ENCODE results near the gene GRK1.
A peak's percentile ranks its signal among the peaks of the same experiment; 100 is the strongest.
"Not testable (repeated sequence)": the region's sequence is repeated elsewhere in the genome, so short reads cannot be mapped to it uniquely, and the experiment has no call there.

The GRK1 gene

GRCh38 chr13:113666951-113667701, at the start of gene GRK1:
Gene GRK1, plus strand, starts transcription at chr13:113667219. Its CDS starts 168 bp downstream, at chr13:113667387.
- H3K4me3 ChIP-seq (ENCODE audit: control insufficient read depth, low read depth, low read length), result no peak within 1 kb of the TSS
- DNase-seq (ENCODE audit: low read depth), result no peak
- TF ChIP-seq, protein P1, sequence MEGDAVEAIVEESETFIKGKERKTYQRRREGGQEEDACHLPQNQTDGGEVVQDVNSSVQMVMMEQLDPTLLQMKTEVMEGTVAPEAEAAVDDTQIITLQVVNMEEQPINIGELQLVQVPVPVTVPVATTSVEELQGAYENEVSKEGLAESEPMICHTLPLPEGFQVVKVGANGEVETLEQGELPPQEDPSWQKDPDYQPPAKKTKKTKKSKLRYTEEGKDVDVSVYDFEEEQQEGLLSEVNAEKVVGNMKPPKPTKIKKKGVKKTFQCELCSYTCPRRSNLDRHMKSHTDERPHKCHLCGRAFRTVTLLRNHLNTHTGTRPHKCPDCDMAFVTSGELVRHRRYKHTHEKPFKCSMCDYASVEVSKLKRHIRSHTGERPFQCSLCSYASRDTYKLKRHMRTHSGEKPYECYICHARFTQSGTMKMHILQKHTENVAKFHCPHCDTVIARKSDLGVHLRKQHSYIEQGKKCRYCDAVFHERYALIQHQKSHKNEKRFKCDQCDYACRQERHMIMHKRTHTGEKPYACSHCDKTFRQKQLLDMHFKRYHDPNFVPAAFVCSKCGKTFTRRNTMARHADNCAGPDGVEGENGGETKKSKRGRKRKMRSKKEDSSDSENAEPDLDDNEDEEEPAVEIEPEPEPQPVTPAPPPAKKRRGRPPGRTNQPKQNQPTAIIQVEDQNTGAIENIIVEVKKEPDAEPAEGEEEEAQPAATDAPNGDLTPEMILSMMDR (IDR thresholded peaks at IDR 0.05; ENCODE audit: control insufficient read depth, insufficient read depth, low read depth, low read length, missing control alignments), result no peak

GRCh38 chr13:113617961-113618360, 49.1 kb upstream of the GRK1 start:
- no peak overlapping the region for H3K4me3 ChIP-seq (ENCODE audit: control insufficient read depth, low read depth, low read length)
- DNase-seq (ENCODE audit: low read depth), result no peak
- TF ChIP-seq, protein P1 (IDR thresholded peaks at IDR 0.05; ENCODE audit: control insufficient read depth, insufficient read depth, low read depth, low read length, missing control alignments), result no peak

GRCh38 chr13:113618455-113618854, 48.6 kb upstream of the GRK1 start:
- DNase-seq (ENCODE audit: low read depth), result no peak
- H3K4me3 ChIP-seq (ENCODE audit: control insufficient read depth, low read depth, low read length), result no peak overlapping the region
- TF ChIP-seq, protein P1 (IDR thresholded peaks at IDR 0.05; ENCODE audit: control insufficient read depth, insufficient read depth, low read depth, low read length, missing control alignments), result no peak

GRCh38 chr13:113620036-113620796, 46.8 kb upstream of the GRK1 start:
- TF ChIP-seq, protein P1 (IDR thresholded peaks at IDR 0.05; ENCODE audit: control insufficient read depth, insufficient read depth, low read depth, low read length, missing control alignments), result no peak
- DNase-seq (ENCODE audit: low read depth), result no peak
- H3K4me3 ChIP-seq (ENCODE audit: control insufficient read depth, low read depth, low read length), result no peak overlapping the region

DNA sequence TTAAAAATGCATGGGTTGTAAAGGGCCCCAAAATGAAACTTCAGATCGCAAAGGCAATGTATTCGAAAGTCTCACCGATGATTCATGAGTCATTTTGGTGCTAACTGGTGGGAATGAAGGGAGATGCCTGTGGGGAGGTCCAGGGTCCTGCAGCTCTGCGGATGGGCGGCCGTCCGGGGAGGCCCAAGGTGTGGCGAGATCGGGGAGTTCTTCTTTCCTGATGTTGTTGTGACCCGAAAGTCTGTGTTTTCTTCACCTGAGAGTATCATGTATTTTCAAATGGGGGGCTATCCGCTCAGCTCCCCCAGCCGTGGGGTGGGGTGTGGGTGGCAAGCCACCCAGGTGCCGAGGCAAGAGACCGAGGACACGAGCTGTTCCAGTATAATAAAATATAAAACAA, 46.0 kb upstream of the GRK1 start:
- TF ChIP-seq, protein P1 (IDR thresholded peaks at IDR 0.05; ENCODE audit: control insufficient read depth, insufficient read depth, low read depth, low read length, missing control alignments), result no peak
- no peak for DNase-seq (ENCODE audit: low read depth)
- H3K4me3 ChIP-seq (ENCODE audit: control insufficient read depth, low read depth, low read length), result no peak overlapping the region

DNA sequence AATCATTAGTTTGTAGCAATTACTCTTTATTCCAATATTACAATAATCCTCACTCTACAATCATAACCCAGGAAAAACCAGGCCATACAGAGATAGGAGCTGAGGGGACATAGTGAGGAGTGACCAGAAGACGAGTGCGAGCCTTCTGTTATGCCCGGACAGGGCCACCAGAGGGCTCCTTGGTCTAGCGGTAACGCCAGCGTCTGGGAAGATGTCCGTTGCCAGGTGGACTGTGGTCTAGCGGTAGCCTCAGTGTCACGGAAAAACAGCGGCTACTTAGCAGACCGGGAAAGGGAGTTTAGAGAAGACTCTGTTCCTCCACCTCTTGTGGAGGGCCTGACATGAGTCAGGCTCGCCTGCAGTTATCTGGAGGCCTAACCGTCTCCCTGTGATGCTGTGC, 45.5 kb upstream of the GRK1 start:
- not testable (repeated sequence) for H3K4me3 ChIP-seq (ENCODE audit: control insufficient read depth, low read depth, low read length); DNase-seq (ENCODE audit: low read depth)
- TF ChIP-seq, protein P1 (IDR thresholded peaks at IDR 0.05; ENCODE audit: control insufficient read depth, insufficient read depth, low read depth, low read length, missing control alignments), result peak; percentile 42

DNA sequence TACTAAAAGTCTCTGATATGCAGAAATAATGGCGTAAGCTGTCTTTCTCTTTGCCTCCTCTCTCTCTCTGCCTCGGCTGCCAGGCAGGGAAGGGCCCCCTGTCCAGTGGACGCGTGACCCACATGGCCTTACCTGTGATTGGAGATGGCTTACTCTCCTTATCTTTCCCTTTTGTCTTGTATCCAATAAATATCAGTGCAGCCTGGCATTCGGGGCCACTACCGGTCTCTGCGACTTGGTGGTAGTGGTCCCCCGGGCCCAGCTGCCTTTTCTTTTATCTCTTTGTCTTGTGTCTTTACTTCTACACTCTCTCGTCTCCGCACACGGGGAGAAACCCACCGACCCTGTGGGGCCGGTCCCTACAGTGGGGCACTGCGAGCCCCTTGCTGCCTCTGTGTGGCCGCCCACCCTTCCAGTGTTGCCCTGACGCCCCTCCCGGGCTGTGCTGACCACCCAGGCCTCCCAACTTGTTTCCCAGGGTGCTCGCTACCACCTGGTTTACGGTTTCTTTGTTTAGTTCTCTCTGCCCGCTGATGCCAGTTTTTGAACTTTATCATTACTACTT, 45.0 kb upstream of the GRK1 start:
- not testable (repeated sequence) for H3K4me3 ChIP-seq (ENCODE audit: control insufficient read depth, low read depth, low read length); DNase-seq (ENCODE audit: low read depth)
